NCI-H82 treated with DMSO at 0.1 percent for 48 hours (cell line): Measurements from ENCODE around the gene TLR7.

ENCODE experiments used
- DNase-seq: peaks from one replicate; lab custom pipeline; 2025; ENCODE audit not compliant: unreplicated experiment; lab: John Stamatoyannopoulos, UW

Gene TLR7

DNA sequence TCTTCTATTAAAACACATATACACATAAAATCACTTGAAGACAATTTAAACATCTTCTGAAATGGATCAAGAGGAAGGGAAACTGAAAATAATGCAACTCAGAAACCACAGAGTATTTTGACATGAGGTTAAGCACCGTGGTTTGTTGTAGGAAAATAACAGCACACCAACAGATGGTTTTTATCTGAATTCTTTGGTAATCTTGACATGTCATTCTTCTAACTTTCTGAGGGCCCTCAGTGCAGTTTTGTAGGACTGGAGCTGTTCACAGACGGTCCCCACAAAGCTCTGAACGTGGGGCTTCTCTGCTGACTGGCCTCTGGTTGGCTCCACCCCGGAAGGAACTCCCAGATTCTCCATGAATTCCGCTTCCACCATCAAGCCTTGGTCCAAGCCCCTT lies 23.6 kb downstream of the TLR7 start:
- no peak for DNase-seq

GRCh38 chrX:12891171-12891570 lies 24.3 kb downstream of the TLR7 start:
- no peak for DNase-seq

- no peak for DNase-seq
Measured at GRCh38 chrX:12891915-12892506, 25.1 kb downstream of the TLR7 start.

- DNase-seq = no peak
Measured at GRCh38 chrX:12892716-12893115, 25.8 kb downstream of the TLR7 start.

DNA sequence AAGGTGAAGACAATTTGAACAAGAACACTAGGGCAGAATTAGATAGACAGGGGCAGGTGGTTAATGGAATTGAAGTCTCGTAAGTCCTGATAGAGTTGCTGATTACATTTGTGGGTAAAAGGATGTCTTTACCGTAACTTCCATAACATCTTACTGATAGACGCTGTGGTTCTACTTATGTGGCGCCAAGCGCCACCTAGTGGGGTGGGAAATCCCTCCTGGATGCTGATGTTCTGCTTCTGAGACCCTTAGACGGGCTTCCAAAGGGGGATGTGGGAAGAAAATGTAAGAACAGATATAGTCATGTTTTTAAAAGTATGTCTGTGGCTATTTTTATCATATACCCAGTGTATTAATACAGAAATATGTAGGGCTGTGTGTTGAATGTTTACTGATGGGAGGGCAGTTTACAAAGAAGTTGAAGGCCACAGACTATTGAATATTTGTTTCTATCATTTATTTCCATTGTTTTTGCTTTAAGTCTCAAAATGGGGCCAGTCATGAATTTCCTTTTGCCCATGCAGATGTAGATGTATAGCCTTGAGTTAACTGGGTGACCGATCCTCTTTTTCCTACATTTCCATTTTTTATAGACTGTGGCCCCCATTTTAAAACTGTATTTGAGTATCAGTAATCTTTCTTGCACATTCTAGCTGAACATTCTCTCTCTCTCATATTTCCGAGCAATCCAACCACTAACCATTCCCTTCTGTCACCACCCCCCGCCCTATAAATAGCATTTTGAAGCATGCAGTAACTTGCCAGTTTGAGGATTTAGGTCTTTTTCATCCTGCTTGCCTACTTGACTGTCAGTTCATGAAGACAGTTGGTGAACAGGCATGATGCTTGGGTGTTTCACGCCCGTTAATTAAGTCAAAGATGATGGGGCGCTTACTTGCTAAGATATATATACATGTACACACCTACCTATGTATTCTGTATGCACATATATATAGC lies 27.5 kb downstream of the TLR7 start:
- peak; percentile 6 for DNase-seq

- no peak for DNase-seq
Measured at GRCh38 chrX:12895866-12896265, 29.0 kb downstream of the TLR7 start.

- DNase-seq = no peak
Measured at GRCh38 chrX:12896935-12897334, 30.1 kb downstream of the TLR7 start.

DNA sequence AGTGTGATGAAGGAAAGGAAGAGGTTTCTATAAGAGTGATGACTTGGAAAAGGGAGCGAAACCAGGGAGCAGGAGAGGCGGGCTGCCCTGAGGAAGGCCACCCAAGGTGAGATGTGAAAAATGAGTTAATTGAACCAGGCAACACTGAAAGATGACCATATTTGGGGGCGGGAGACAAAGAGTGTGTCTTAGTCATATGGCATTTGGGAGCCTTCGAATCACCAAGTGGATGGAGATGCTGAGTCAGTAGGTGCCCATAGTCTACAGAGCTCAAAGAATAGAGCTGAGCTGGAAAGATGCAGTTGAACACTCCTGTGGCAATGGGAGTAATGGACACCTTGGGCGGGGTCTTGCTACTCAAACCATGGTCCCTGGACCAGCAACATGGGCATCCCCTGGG lies 31.2 kb downstream of the TLR7 start:
- no peak for DNase-seq

- DNase-seq = no peak
Measured at GRCh38 chrX:12899506-12899905, 32.6 kb downstream of the TLR7 start.

DNA sequence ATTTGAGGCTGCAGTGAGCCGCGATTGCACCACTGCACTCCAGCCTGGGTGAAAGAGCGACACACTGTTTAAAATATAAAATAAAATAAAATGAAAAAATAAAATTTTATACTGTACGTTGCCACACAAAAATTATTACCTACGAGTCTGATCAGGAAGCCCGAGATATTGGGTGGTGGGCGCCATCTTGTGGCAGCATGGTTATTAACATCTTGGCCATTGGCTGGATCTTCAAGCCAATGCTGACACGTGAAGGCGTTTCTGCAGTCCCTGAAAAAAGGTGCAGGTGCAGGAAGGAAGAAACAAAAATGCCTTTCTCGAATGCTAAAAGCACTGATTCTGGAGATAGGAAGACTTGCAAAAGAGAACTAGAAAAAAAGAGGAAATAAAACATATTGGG lies 34.6 kb downstream of the TLR7 start:
- peak; percentile 19 for DNase-seq

DNA sequence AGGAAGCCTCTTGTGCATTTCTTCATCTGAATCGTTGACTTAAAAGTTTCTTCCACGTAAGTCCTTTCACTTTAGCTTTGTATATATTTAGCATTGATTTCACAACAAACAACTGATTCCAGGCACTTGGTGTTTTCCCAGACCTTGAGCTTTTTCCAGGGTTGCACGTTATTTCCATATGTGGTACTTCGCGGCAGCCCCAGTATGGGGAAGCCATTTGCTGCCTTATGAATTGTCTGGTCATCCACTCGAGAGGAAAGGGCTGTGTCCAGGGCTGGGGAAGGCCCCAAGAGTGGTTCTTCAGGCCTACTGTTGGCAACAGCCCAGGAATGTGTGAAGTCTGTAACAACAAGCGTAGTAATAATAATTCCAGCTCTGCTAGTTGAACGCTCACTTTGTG lies 36.8 kb downstream of the TLR7 start:
- DNase-seq = no peak

GRCh38 chrX:12906046-12906761 lies 39.3 kb downstream of the TLR7 start, which contains the start of gene TLR8:
Gene TLR8 (plus strand): TSS chrX:12906620. CDS start chrX:12906707, 87 bp downstream.
- DNase-seq = no peak

GRCh38 chrX:12910423-12911121 lies 43.7 kb downstream of the TLR7 start:
- DNase-seq = no peak

- no peak for DNase-seq
Measured at GRCh38 chrX:12911122-12911470, 44.2 kb downstream of the TLR7 start.

DNA sequence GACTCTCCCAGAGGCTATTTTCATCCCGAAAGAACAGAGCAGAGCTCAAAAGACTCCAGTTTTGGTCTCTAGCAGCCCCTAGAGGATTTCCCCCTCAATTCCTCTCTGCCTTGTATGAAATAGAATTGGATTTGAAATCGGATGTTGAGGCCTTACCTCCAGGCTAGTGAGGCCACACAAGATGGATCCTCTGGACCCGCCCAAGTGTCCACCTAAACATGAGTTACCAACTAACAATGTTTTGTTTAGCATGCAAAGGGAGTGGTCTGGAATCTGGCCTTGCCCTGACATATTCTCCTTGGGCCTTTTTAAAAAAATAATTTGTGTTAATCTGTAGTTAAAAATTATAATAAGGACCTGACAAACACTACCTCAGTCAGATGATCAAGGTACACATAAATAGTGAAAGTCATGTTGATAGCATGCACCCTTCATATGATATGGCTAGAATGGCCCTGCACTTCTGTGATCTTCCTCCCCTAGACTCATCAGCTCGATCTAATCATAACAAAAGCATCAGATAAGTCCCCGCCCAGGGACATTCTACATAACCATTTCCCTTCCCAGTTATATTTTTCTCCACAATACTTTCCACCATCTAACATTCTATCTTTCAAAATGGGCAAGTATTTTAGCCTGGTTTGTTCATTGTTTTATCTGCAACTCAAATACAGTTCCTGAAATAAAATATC lies 46.1 kb downstream of the TLR7 start:
- no peak for DNase-seq

DNA sequence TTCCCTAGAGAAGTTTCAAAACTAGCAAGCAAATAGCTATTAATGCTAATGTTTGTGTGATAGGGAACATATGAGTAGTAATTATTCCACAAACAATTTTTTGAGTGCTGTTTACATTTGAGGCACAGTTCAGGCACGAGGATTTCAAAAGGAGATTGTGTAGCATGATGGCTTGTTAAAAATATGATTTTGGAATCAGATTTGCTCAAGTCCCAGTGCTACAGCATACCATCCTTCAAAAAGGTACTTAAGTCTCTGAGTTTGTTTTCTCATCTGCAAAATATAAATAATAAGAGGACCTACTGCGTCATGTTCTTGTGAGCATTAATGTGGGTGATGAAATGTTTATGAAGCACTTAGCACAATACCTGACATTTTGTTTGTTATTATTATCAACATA lies 50.9 kb downstream of the TLR7 start:
- DNase-seq = no peak

DNA sequence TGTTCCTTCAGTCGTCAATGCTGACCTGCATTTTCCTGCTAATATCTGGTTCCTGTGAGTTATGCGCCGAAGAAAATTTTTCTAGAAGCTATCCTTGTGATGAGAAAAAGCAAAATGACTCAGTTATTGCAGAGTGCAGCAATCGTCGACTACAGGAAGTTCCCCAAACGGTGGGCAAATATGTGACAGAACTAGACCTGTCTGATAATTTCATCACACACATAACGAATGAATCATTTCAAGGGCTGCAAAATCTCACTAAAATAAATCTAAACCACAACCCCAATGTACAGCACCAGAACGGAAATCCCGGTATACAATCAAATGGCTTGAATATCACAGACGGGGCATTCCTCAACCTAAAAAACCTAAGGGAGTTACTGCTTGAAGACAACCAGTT lies 52.2 kb downstream of the TLR7 start:
- no peak for DNase-seq

- no peak for DNase-seq
Measured at GRCh38 chrX:12919620-12920019, 52.7 kb downstream of the TLR7 start.

GRCh38 chrX:12920990-12921389 lies 54.1 kb downstream of the TLR7 start:
- DNase-seq = no peak

GRCh38 chrX:12921886-12922598 lies 55.2 kb downstream of the TLR7 start:
- DNase-seq = no peak
